Stimulated activated CD4-positive, alpha-beta T cell treated with anti-CD3 and anti-CD28 coated beads, Interleukin-15, amount 100 ng/mL, for 24 hours (primary cell): ENCODE measurements around the gene ACBD4.

Experiments used
- DNase-seq: peaks from one replicate; pipeline ENCODE4 v3.0.0-alpha.2; 2020

The ACBD4 gene

GRCh38 chr17:45135192-45135977, at the start of gene ACBD4:
Gene ACBD4, plus strand, starts transcription at chr17:45135687. Its CDS starts 458 bp downstream, at chr17:45136145.
- peak; percentile 97 for DNase-seq

- no peak for DNase-seq
Observed at GRCh38 chr17:45086391-45086790, 49.1 kb upstream of the ACBD4 start.

GRCh38 chr17:45086865-45087503, 48.5 kb upstream of the ACBD4 start:
- DNase-seq, result no peak

- DNase-seq, result no peak
Observed at GRCh38 chr17:45087504-45087975, 47.9 kb upstream of the ACBD4 start.

GRCh38 chr17:45087978-45088377, 47.5 kb upstream of the ACBD4 start:
- no peak for DNase-seq

GRCh38 chr17:45088741-45089140, 46.7 kb upstream of the ACBD4 start:
- no peak for DNase-seq

- no peak for DNase-seq
Observed at GRCh38 chr17:45090711-45091110, 44.8 kb upstream of the ACBD4 start.

GRCh38 chr17:45091778-45092425, 43.6 kb upstream of the ACBD4 start:
- DNase-seq, result no peak

GRCh38 chr17:45092911-45093430, 42.5 kb upstream of the ACBD4 start:
- DNase-seq, result no peak

- no peak for DNase-seq
Observed at GRCh38 chr17:45093444-45094110, 41.9 kb upstream of the ACBD4 start.

- peak; percentile 16 for DNase-seq
Observed at GRCh38 chr17:45096141-45096540, 39.3 kb upstream of the ACBD4 start.

GRCh38 chr17:45096926-45097325, 38.6 kb upstream of the ACBD4 start:
- no peak for DNase-seq

- DNase-seq, result no peak
Observed at GRCh38 chr17:45098081-45098868, 37.2 kb upstream of the ACBD4 start.

GRCh38 chr17:45098869-45099616, 36.4 kb upstream of the ACBD4 start:
- DNase-seq, result peak; percentile 84

GRCh38 chr17:45101546-45101882, 34.0 kb upstream of the ACBD4 start:
- DNase-seq, result no peak

- DNase-seq, result no peak
Observed at GRCh38 chr17:45101883-45102811, 33.3 kb upstream of the ACBD4 start.

GRCh38 chr17:45102856-45103255, 32.6 kb upstream of the ACBD4 start:
- no peak for DNase-seq

- no peak for DNase-seq
Observed at GRCh38 chr17:45103269-45103795, 32.2 kb upstream of the ACBD4 start.

- DNase-seq, result no peak
Observed at GRCh38 chr17:45104029-45104428, 31.5 kb upstream of the ACBD4 start.

GRCh38 chr17:45104497-45104896, 31.0 kb upstream of the ACBD4 start:
- no peak for DNase-seq
